AG09309 (cell line): ENCODE data around the gene STPG1.

Experiments used
- DNase-seq: peaks from one replicate; pipeline ENCODE4 v3.0.0-alpha.2; 2010; ENCODE audit warnings: low read depth
- H3K4me3 ChIP-seq: 2 replicates; pipeline ENCODE4 v1.5.1; 2011; ENCODE audit warnings: mild to moderate bottlenecking, low read depth, low read length, moderate library complexity; ENCODE audit not compliant: control insufficient read depth
- TF ChIP-seq, protein P1 (sequence below): IDR thresholded peaks from 2 replicates; pipeline ENCODE4 v1.5.1; 2011; ENCODE audit warnings: mild to moderate bottlenecking, low read depth, low read length, inconsistent platforms; ENCODE audit not compliant: insufficient read depth, control insufficient read depth; ENCODE audit errors: missing control alignments

Gene STPG1

GRCh38 chr1:24393892-24394291 lies 19.7 kb downstream of the STPG1 start:
- DNase-seq = no peak
- TF ChIP-seq, protein P1, sequence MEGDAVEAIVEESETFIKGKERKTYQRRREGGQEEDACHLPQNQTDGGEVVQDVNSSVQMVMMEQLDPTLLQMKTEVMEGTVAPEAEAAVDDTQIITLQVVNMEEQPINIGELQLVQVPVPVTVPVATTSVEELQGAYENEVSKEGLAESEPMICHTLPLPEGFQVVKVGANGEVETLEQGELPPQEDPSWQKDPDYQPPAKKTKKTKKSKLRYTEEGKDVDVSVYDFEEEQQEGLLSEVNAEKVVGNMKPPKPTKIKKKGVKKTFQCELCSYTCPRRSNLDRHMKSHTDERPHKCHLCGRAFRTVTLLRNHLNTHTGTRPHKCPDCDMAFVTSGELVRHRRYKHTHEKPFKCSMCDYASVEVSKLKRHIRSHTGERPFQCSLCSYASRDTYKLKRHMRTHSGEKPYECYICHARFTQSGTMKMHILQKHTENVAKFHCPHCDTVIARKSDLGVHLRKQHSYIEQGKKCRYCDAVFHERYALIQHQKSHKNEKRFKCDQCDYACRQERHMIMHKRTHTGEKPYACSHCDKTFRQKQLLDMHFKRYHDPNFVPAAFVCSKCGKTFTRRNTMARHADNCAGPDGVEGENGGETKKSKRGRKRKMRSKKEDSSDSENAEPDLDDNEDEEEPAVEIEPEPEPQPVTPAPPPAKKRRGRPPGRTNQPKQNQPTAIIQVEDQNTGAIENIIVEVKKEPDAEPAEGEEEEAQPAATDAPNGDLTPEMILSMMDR = no peak
- H3K4me3 ChIP-seq = no peak overlapping the region

DNA sequence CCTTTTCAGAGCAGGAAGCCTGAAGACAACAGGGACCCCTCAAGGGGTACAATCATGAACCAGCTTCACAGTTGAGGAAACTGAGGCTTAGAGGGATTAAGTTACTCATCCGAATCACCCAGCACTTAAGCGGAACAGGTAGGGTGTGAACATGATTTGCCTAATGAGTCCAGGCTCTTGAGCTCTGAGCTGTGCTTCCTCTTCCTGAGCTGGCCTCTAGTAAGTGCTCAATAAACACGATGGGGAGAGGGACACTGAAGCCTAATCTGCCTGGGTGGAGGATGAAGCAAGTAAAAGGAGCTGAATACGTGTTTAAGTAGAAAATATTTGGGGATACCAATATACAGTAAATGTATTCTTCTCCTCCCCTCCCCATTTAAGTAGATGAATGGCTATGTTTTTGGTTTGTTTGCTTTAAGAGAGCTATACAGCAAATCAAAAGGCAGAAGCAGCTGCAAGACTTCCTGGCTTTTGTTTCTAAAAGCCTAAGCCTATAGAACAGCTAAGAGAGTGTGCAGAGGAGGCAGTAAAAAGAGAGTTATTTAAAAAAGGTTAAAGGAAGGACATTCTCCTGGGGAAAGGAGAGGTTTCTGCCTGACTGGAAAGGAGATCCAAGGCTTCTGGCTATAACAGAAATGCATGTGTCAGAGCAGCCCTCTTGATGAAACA lies 20.5 kb downstream of the STPG1 start:
- DNase-seq = no peak

DNA sequence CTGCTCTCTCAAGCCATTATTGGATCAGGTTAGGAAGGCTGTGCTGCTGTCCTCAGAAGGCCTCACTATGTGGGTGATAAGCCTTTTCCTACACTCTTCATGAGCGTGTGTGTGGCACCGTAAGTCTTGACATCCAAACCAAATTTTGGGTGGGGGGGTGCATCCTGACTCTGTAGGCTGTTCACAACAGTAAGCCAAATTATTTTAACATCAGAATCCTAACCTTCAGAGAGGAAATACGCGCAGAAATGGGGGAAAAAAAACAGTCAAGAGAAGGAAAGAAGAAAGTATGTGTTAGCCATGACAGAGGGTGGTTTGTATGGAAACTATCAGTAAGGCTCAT lies 21.0 kb downstream of the STPG1 start:
- TF ChIP-seq, protein P1 = no peak
- H3K4me3 ChIP-seq = no peak overlapping the region
- DNase-seq = no peak

More for the DNA sequence above, 20.5 kb downstream of the STPG1 start:
- TF ChIP-seq, protein P1 = no peak
- no peak overlapping the region for H3K4me3 ChIP-seq

- TF ChIP-seq, protein P1 = peak; percentile 73
- DNase-seq = no peak
- no peak overlapping the region for H3K4me3 ChIP-seq
Measured at GRCh38 chr1:24391882-24392603, 21.5 kb downstream of the STPG1 start.

- DNase-seq = no peak
- no peak overlapping the region for H3K4me3 ChIP-seq
- TF ChIP-seq, protein P1 = peak; percentile 98
Measured at GRCh38 chr1:24390924-24391782, 22.4 kb downstream of the STPG1 start.

DNA sequence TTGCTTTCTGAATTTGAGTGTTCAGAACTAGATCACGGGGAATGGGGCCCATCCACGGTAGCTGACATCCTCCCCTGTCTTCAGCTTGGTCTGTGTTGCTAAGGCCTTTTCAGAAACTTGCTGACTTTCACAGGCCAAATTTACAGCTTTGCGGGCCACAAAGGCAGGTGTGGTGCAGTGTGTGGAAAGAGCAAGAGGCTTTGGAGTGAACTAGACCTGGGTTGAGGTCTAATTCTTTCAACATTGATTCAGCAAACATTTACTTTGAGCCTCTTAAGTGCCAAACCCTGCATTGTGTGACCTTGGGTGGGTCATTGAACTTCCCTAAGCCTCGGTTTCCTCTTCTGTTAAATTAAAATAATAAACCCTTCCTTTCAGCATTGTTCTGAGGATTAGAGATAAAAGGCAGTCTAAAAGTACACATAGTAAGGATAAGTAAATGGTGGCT lies 24.3 kb downstream of the STPG1 start:
- DNase-seq = no peak
- H3K4me3 ChIP-seq = no peak overlapping the region
- TF ChIP-seq, protein P1 = no peak
